Lung (tissue), 12 donors: ENCODE data around the gene MARCHF9. TPM values are rescaled to one million over a fixed set of nuclear protein-coding genes. Genes with fewer than 3 reads are reported as not detected.

Experiments used
- ATAC-seq: fragments of 200-7000 bp; cut with Tn5 transposase; one replicate; pipeline ENCODE4 v1.9.1; 2020; ENCODE audit warnings: moderate number of reproducible peaks; ENCODE audit not compliant: insufficient read depth, low FRiP score
- DNase-seq, 3 donors: peaks; one replicate each; pipeline ENCODE4 v3.0.0-alpha.2; 2013 to 2017
- H3K27ac ChIP-seq, 2 donors: one replicate each; pipeline ENCODE4 v1.5.1; 2013; ENCODE audit warnings: mild to moderate bottlenecking in 2 of 2, moderate library complexity in 2 of 2, control low read depth in 1 of 2, inconsistent platforms in 1 of 2, low read depth in 1 of 2, low read length in 1 of 2
- H3K27me3 ChIP-seq, 3 donors: one replicate each; pipeline ENCODE4 v1.5.1; 2013; ENCODE audit warnings: low read length in 2 of 3; ENCODE audit not compliant: control insufficient read depth in 3 of 3, insufficient read depth in 3 of 3
- H3K36me3 ChIP-seq, 4 donors: one replicate each; pipeline ENCODE4 v1.5.1; 2013; ENCODE audit warnings: low read length in 4 of 4, mild to moderate bottlenecking in 1 of 4, moderate library complexity in 1 of 4; ENCODE audit not compliant: control insufficient read depth in 4 of 4, insufficient read depth in 4 of 4
- H3K4me1 ChIP-seq, 5 donors: one replicate each; pipeline ENCODE4 v1.5.1; 2013; ENCODE audit warnings: low read length in 5 of 5, mild to moderate bottlenecking in 2 of 5, moderate library complexity in 1 of 5; ENCODE audit not compliant: control insufficient read depth in 5 of 5, insufficient read depth in 5 of 5
- H3K4me3 ChIP-seq: one replicate; pipeline ENCODE4 v1.5.1; 2013; ENCODE audit warnings: mild to moderate bottlenecking, control low read depth, moderate library complexity
- H3K9ac ChIP-seq, 2 donors: one replicate each; pipeline ENCODE4 v1.5.1; 2013; ENCODE audit warnings: low read length in 2 of 2, control low read depth in 1 of 2; ENCODE audit not compliant: insufficient read depth in 1 of 2
- H3K9me3 ChIP-seq, 4 donors: one replicate each; pipeline ENCODE4 v1.5.1; 2013; ENCODE audit warnings: low read length in 3 of 4, mild to moderate bottlenecking in 1 of 4, moderate library complexity in 1 of 4; ENCODE audit not compliant: control insufficient read depth in 4 of 4, insufficient read depth in 3 of 4
- CTCF ChIP-seq: IDR thresholded peaks from 2 replicates; pipeline ENCODE4 v1.5.1; 2012; ENCODE audit warnings: mild to moderate bottlenecking; ENCODE audit errors: control extremely low read depth, extremely low read depth
- WGBS, 2 donors: extraction: QIAGEN DNeasy Blood & Tissue Kit; methylation state at CpG; one replicate each; pipeline ENCODE4 v1.1.7; 2013; 5-methylcytosine and 5-hydroxymethylcytosine counted together
- polyA plus RNA-seq, 2 donors: library from polyadenylated mRNA; stranded (reverse); fragments of 200-250 nt; gene quantifications; one replicate each; pipeline ENCODE4 v1.2.1, GENCODE V29; 2013
- total RNA-seq, 2 donors: library from RNA; depleted of rRNA in 1 of 2; stranded (reverse); fragments of >200 nt in 1 of 2; gene quantifications; one replicate each; pipeline ENCODE4 v1.2.1, GENCODE V29; 2014 to 2021
- donor health status: control.
- donor health status: control.
- donor health status: Bipolar disorder and iron deficiency.
- donor health status: healthy.
- donor health status: DM: yes; HTN: yes; CAD: no.

MARCHF9 gene
- total and polyA plus RNA-seq, 4 donors: 12.1 to 31.1 (median 18.5) TPM

- WGBS, 2 donors: 51 to 66% methylated on average over 10 of the region's 10 CpGs
- H3K4me1 ChIP-seq: peaks cover 0 to 14% (median 6%) of the 10 kb centered on the region in 5 donors
- H3K27me3 ChIP-seq: peaks cover 0 to 67% (median 57%) of the 10 kb centered on the region in 3 donors
These were observed 14.9 kb upstream of the MARCHF9 start for GRCh38 chr12:57739914-57740538.

DNA sequence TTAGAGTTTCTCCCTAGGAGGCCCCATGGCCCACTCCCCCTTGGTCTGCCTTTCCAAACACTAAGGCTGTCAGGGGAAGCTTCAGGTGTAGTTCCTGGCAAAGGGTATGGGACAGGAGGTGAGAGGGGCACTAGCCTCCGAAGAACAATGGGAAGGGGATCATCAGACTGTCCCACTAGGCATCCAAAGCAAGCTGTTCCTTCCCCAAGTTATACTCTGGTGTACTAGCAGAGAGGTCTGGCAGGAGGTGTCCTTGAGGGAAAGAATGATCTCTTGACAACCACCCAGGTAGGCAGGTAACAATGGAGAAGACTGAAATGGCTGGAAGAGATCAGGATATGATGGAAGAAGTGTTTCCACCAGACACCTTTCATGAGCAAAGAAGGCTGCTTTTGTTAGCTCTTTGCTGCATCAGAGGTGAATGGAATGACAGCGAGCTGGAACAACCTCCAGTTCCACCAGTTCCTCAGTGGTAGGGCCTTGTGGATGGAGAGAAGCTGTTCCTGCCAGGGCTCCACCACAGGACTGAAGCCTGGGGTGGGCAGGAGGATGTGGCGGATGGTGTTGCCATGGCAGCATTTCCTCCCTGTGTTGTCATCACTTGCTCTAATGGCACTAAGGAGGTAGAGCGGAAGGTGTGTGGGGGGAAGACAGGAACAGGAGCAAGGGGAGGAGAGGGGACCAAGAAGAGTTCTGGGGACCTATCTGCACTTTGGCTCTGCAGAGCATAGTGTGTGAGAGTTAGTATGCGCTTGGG lies 14.1 kb upstream of the MARCHF9 start:
- H3K4me3 ChIP-seq: no peak overlapping the region
- H3K27me3 ChIP-seq: peaks cover 0 to 59% (median 49%) of the 10 kb centered on the region in 3 donors
- TF ChIP-seq CTCF: no peak
- no peak overlapping the region for H3K9ac ChIP-seq
- H3K27ac ChIP-seq: no peak overlapping the region
- H3K4me1 ChIP-seq: peaks cover 4 to 17% (median 6%) of the 10 kb centered on the region in 5 donors
- ATAC-seq (no peak), DNase-seq (no peak)
- no peaks in the 10 kb centered on the region for H3K9me3 ChIP-seq
- peaks cover 0 to 1% (median 0%) of the 10 kb centered on the region in 4 donors for H3K36me3 ChIP-seq
- WGBS, 2 donors: 36 to 46% methylated on average over 5 of the region's 5 CpGs

More at GRCh38 chr12:57739914-57740538, 14.9 kb upstream of the MARCHF9 start:
- no peak for TF ChIP-seq CTCF
- H3K9ac ChIP-seq: no peak overlapping the region
- no peak overlapping the region for H3K27ac ChIP-seq
- no peak overlapping the region for H3K4me3 ChIP-seq
- DNase-seq (no peak), ATAC-seq (no peak)
- peaks cover 0 to 1% (median 0%) of the 10 kb centered on the region in 4 donors for H3K36me3 ChIP-seq
- H3K9me3 ChIP-seq: no peaks in the 10 kb centered on the region

DNA sequence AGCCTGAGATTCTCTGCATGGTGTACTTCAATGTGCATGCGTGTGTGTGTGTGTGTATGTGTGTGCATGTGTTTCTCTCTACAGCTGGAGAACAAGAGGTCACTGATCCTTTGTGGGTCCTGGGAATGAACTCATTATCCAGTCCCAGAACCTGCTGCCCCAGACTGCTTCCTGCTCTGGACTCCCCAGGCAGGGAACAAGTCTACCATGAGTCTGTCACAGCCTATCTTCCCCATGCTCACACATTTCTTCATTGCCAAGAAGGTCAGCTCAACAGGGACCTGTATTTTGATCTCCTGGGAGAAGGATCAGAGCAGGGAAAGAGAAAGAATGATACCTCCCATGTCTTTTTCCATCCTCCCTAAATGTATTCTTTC lies 13.5 kb upstream of the MARCHF9 start:
- ATAC-seq (no peak), DNase-seq (no peak)
- H3K36me3 ChIP-seq: peaks cover 0 to 3% (median under 1%) of the 10 kb centered on the region in 4 donors
- TF ChIP-seq CTCF: no peak
- no peak overlapping the region for H3K4me3 ChIP-seq
- H3K9me3 ChIP-seq: no peaks in the 10 kb centered on the region
- H3K27me3 ChIP-seq: peaks cover 0 to 53% (median 45%) of the 10 kb centered on the region in 3 donors
- H3K4me1 ChIP-seq: peaks cover 4 to 15% (median 6%) of the 10 kb centered on the region in 5 donors
- no peak overlapping the region for H3K9ac ChIP-seq
- WGBS, 2 donors: 18 to 58% methylated on average over 1 of the region's 1 CpG
- H3K27ac ChIP-seq: no peak overlapping the region
